ENCODE data around the gene FAM240B. TPM values are rescaled to one million over a fixed set of nuclear protein-coding genes. Genes with fewer than 3 reads are reported as not detected.

FAM240B gene
- total and polyA plus RNA-seq, 9 of the 15 experiments (the other 6 are each of a cell fraction or from before 2014, with no cell fraction given): not detected

GRCh38 chr9:38681747-38682227, 38.1 kb downstream of the FAM240B start:
- intact Hi-C loops (cut with micrococcal nuclease): no loop called here
- ATAC-seq: no peak
- in situ Hi-C loops (cut with MboI): no loop called here
- no peak overlapping the region for H3K4me3 ChIP-seq
- no peaks in the 10 kb centered on the region; the same call in 1 of the 2 replicates for H4K20me1 ChIP-seq (replicated peaks; ENCODE audit: control insufficient read depth, insufficient read depth, low read length)
- H3K9ac ChIP-seq (ENCODE audit: insufficient read depth in 1 of 2, low read depth in 2 of 2, low read length in 2 of 2): no peak overlapping the region
- no peak overlapping the region for H3K27ac ChIP-seq (ENCODE audit: extremely low read depth, low read depth, low read length)
- no TSS peak for BruUV-seq (replicated peaks)
- DNase-seq (ENCODE audit: extremely low read depth in 1 of 4, low spot score in 3 of 4): no peak
- POLR2A ChIA-PET: no interaction called here
- CTCF ChIA-PET (ENCODE audit: low intra/inter-chr PET ratio): no interaction called here
- H3K79me2 ChIP-seq (ENCODE audit: control insufficient read depth, insufficient read depth, low read length): no peaks in the 10 kb centered on the region
- peaks cover 0 to 5% of the 10 kb centered on the region in 2 experiments; a peak in 1 of 5 replicates for H3K4me1 ChIP-seq (replicated peaks in 1 of 2; ENCODE audit: control insufficient read depth in 2 of 2, insufficient read depth in 2 of 2, low read length in 2 of 2)
- no peak for FAIRE-seq
- no peaks in the 10 kb centered on the region for H3K9me1 ChIP-seq (ENCODE audit: control insufficient read depth, insufficient read depth, low read length)
- no peaks in the 10 kb centered on the region for H3K9me3 ChIP-seq (replicated peaks; ENCODE audit: control insufficient read depth, insufficient read depth, low read depth, low read length)
- no peaks in the 10 kb centered on the region for H3K36me3 ChIP-seq (ENCODE audit: control insufficient read depth, insufficient read depth, low read length)
- WGBS (ENCODE audit: insufficient coverage, low coverage, missing lambda C conversion rate): 3% methylated on average over 4 of the region's 4 CpGs
- peaks cover 0 to 15% of the 10 kb centered on the region in 2 experiments; a peak in 2 of 5 replicates for H3K27me3 ChIP-seq (ENCODE audit: control insufficient read depth in 2 of 2, insufficient read depth in 2 of 2, low read length in 2 of 2)
- H3K4me2 ChIP-seq (ENCODE audit: insufficient read depth, low read length): no peak overlapping the region
- no peak overlapping the region for H2AFZ ChIP-seq (ENCODE audit: low read depth, low read length)
- TF ChIP-seq GATAD2A (IDR thresholded peaks at IDR 0.05) (no peak), NFE2L1 (tag; IDR thresholded peaks at IDR 0.05; ENCODE audit: borderline replicate concordance, low read depth) (no peak), FOXJ2 (tag; IDR thresholded peaks at IDR 0.05) (peak; percentile 44; the same call in 1 of the 2 replicates), TSHZ1 (CRISPR knock-in tag; IDR thresholded peaks at IDR 0.05) (no peak), ARID1B (IDR thresholded peaks at IDR 0.05) (0 out of 2 replicates have a peak, but pooled peaks have one; percentile 10), HNRNPH1 (optimal IDR thresholded peaks at IDR 0.05; ENCODE audit: low read depth, low read length) (no peak), BRF1 (IDR thresholded peaks at IDR 0.05; ENCODE audit: borderline replicate concordance, extremely low read depth, insufficient read length) (no peak), ATF3 (IDR thresholded peaks at IDR 0.05) (peak; percentile 57), ATF3 (CRISPR knock-in tag; conservative IDR thresholded peaks at IDR 0.05) (no peak), JUND (IDR thresholded peaks at IDR 0.05; ENCODE audit: borderline replicate concordance, low read depth, low read length) (no peak), JUND (tag; IDR thresholded peaks at IDR 0.05; ENCODE audit: borderline replicate concordance, low read depth, low read length) (peak; percentile 50; the same call in 1 of the 3 replicates), FOXA3 (CRISPR knock-in tag; conservative IDR thresholded peaks at IDR 0.05 in 1 of 2, IDR thresholded peaks at IDR 0.05 in 1 of 2) (peak in 1 of 2 experiments; percentile 31; a peak in 1 of 4 replicates), CHD1 (IDR thresholded peaks at IDR 0.05; ENCODE audit: low read length) (no peak), XRCC4 (IDR thresholded peaks at IDR 0.05; ENCODE audit: extremely low read depth, insufficient read depth, insufficient read length) (no peak), CBX3 (IDR thresholded peaks at IDR 0.05; ENCODE audit: borderline replicate concordance in 1 of 2, low read length in 2 of 2) (no peak), JUN (IDR thresholded peaks at IDR 0.05; ENCODE audit: borderline replicate concordance, low read depth, low read length) (0 out of 2 replicates have a peak, but pooled peaks have one; percentile 25), JUN (CRISPR knock-in tag; IDR thresholded peaks at IDR 0.05; ENCODE audit: borderline replicate concordance) (no peak), ZNF583 (CRISPR knock-in tag; IDR thresholded peaks at IDR 0.05) (no peak), CBX8 (IDR thresholded peaks at IDR 0.05; ENCODE audit: borderline replicate concordance, extremely low read depth, low read depth, low read length, poor library complexity, severe bottlenecking) (no peak)

Data from K562 (cell line).